ENCODE data around the gene TPSAB1.

The TPSAB1 gene

GRCh38 chr16:1258225-1258600 is 17.7 kb downstream of the TPSAB1 start:
- no peak overlapping the region for H3K4me3 ChIP-seq (ENCODE audit: low read depth, low read length)
- TF ChIP-seq CTCF (IDR thresholded peaks at IDR 0.05; ENCODE audit: low read depth, low read length, missing control alignments) = no peak
- DNase-seq (ENCODE audit: low read depth) = no peak

- DNase-seq (ENCODE audit: low read depth) = no peak
- TF ChIP-seq CTCF (IDR thresholded peaks at IDR 0.05; ENCODE audit: low read depth, low read length, missing control alignments) = no peak
- H3K4me3 ChIP-seq (ENCODE audit: low read depth, low read length) = no peak overlapping the region
These were observed 18.6 kb downstream of the TPSAB1 start for GRCh38 chr16:1258906-1259759.

- TF ChIP-seq CTCF (IDR thresholded peaks at IDR 0.05; ENCODE audit: low read depth, low read length, missing control alignments) = no peak
- DNase-seq (ENCODE audit: low read depth) = no peak
- no peak overlapping the region for H3K4me3 ChIP-seq (ENCODE audit: low read depth, low read length)
These were observed 19.2 kb downstream of the TPSAB1 start for GRCh38 chr16:1259760-1260068.

GRCh38 chr16:1260101-1260680 is 19.7 kb downstream of the TPSAB1 start:
- DNase-seq (ENCODE audit: low read depth) = no peak
- no peak for TF ChIP-seq CTCF (IDR thresholded peaks at IDR 0.05; ENCODE audit: low read depth, low read length, missing control alignments)
- no peak overlapping the region for H3K4me3 ChIP-seq (ENCODE audit: low read depth, low read length)

GRCh38 chr16:1261131-1261892 is 20.8 kb downstream of the TPSAB1 start:
- DNase-seq (ENCODE audit: low read depth) = no peak
- no peak overlapping the region for H3K4me3 ChIP-seq (ENCODE audit: low read depth, low read length)

GRCh38 chr16:1262210-1262845 is 21.8 kb downstream of the TPSAB1 start:
- no peak for TF ChIP-seq CTCF (IDR thresholded peaks at IDR 0.05; ENCODE audit: low read depth, low read length, missing control alignments)
- no peak for DNase-seq (ENCODE audit: low read depth)
- no peak overlapping the region for H3K4me3 ChIP-seq (ENCODE audit: low read depth, low read length)

More at GRCh38 chr16:1261131-1261892, 20.8 kb downstream of the TPSAB1 start:
- TF ChIP-seq CTCF (IDR thresholded peaks at IDR 0.05; ENCODE audit: low read depth, low read length, missing control alignments) = no peak

All from GM12864 (cell line).